ENCODE results near the gene GPR33. TPM values are rescaled to one million over a fixed set of nuclear protein-coding genes. Genes with fewer than 3 reads are reported as not detected.

Gene GPR33
- total and polyA plus RNA-seq, 2 of the 8 experiments (the other 6 are each of a cell fraction or from before 2014, with no cell fraction given) = not detected

GRCh38 chr14:31508135-31508534, 20.3 kb upstream of the GPR33 start:
- H3K23me2 ChIP-seq (ENCODE audit: low read depth, low read length) = no peaks in the 10 kb centered on the region
- H2BK5ac ChIP-seq (ENCODE audit: low read depth, low read length) = no peak overlapping the region
- no peak overlapping the region for H3K18ac ChIP-seq (ENCODE audit: extremely low read depth, low read length)
- no peak overlapping the region for H2BK15ac ChIP-seq (ENCODE audit: low read length)
- TF ChIP-seq POLR2AphosphoS5 (IDR thresholded peaks at IDR 0.05; ENCODE audit: low read depth, low read length) = no peak
- TF ChIP-seq CEBPB (IDR thresholded peaks at IDR 0.05; ENCODE audit: low read depth, low read length) = no peak
- TF ChIP-seq ZNF274 (IDR thresholded peaks at IDR 0.05; ENCODE audit: borderline replicate concordance, extremely low read depth, low read length) = no peak
- no peak for TF ChIP-seq BCL11A (IDR thresholded peaks at IDR 0.05; ENCODE audit: low read depth in 2 of 2, low read length in 2 of 2)
- no peak for TF ChIP-seq NANOG (IDR thresholded peaks at IDR 0.05; ENCODE audit: insufficient read depth, low read depth, low read length, poor library complexity, severe bottlenecking)
- H3K79me2 ChIP-seq (ENCODE audit: control insufficient read depth in 1 of 2, insufficient read depth in 2 of 2, low read length in 2 of 2) = no peaks in the 10 kb centered on the region
- no peaks in the 10 kb centered on the region for H3K79me1 ChIP-seq (ENCODE audit: low read depth, low read length)
- FAIRE-seq (no peak), DNase-seq (ENCODE audit: low read depth in 1 of 2, low spot score in 2 of 2) (no peak)
- H3K4me2 ChIP-seq (ENCODE audit: insufficient read depth in 1 of 2, low read depth in 2 of 2, low read length in 2 of 2) = no peak overlapping the region
- no peak overlapping the region for H3K14ac ChIP-seq (ENCODE audit: insufficient read length)
- H3K27ac ChIP-seq (ENCODE audit: low read depth, low read length) = no peak overlapping the region
- POLR2A ChIA-PET (ENCODE audit: partially characterized antibody) = no interaction called here
- H3K9ac ChIP-seq (replicated peaks in 1 of 4; ENCODE audit: extremely low read depth in 1 of 4, low read depth in 3 of 4, low read length in 3 of 4) = no peak overlapping the region
- CTCF ChIA-PET (ENCODE audit: partially characterized antibody) = no interaction called here
- no peak overlapping the region for H4K8ac ChIP-seq (ENCODE audit: extremely low read depth, insufficient read depth, low read length)
- no peak overlapping the region for H2BK20ac ChIP-seq (ENCODE audit: low read length)
- H3K56ac ChIP-seq (replicated peaks; ENCODE audit: insufficient read length, low read depth, low read length) = no peak overlapping the region
- no peak overlapping the region for H2BK120ac ChIP-seq (replicated peaks; ENCODE audit: low read depth, low read length)
- no peak overlapping the region for H2AK5ac ChIP-seq (ENCODE audit: low read depth, low read length)
- 74% methylated on average over 5 of the region's 5 CpGs; no CpG with 5 or more reads in 1 of the 2 experiments for WGBS, 2 experiments (ENCODE audit: extremely low coverage in 1 of 2, insufficient coverage in 1 of 2, insufficient read length in 1 of 2, insufficient replicate concordance in 2 of 2, low coverage in 1 of 2, low lambda C conversion rate in 2 of 2, missing lambda C conversion rate in 1 of 2)
- peak overlapping the region; percentile 64 for H2AFZ ChIP-seq (ENCODE audit: low read length)
- H4K91ac ChIP-seq (replicated peaks; ENCODE audit: insufficient read length, low read length) = no peak overlapping the region
- no peak overlapping the region for H3K4ac ChIP-seq (replicated peaks; ENCODE audit: insufficient read length, low read depth, low read length)
- H3K36me3 ChIP-seq (ENCODE audit: control insufficient read depth in 2 of 4, insufficient read depth in 4 of 4, low read length in 3 of 4) = no peaks in the 10 kb centered on the region
- no peak overlapping the region for H3K23ac ChIP-seq (ENCODE audit: insufficient read length)
- no peaks in the 10 kb centered on the region for H3K27me3 ChIP-seq (replicated peaks in 1 of 4; ENCODE audit: control insufficient read depth in 3 of 4, extremely low read depth in 1 of 4, insufficient read depth in 3 of 4, low read length in 3 of 4)
- no peaks in the 10 kb centered on the region for H3K4me1 ChIP-seq (replicated peaks in 1 of 4; ENCODE audit: control insufficient read depth in 3 of 4, insufficient read depth in 4 of 4, low read length in 3 of 4)
- no peaks in the 10 kb centered on the region for H4K20me1 ChIP-seq (replicated peaks in 1 of 2; ENCODE audit: control insufficient read depth in 1 of 2, insufficient read depth in 2 of 2, low read length in 2 of 2)
- no peak overlapping the region for H3K4me3 ChIP-seq (ENCODE audit: extremely low read depth in 1 of 4, insufficient read depth in 2 of 4, low read depth in 3 of 4, low read length in 4 of 4)
- H3K9me3 ChIP-seq (ENCODE audit: insufficient read depth in 2 of 2, low read depth in 1 of 2, low read length in 1 of 2) = no peaks in the 10 kb centered on the region
- H2BK12ac ChIP-seq (ENCODE audit: low read depth, low read length) = no peak overlapping the region
- no peak overlapping the region for H4K5ac ChIP-seq (ENCODE audit: insufficient read length, low read depth, low read length)

Data from H1 (cell line).